HEK293T (cell line): ENCODE results near the gene ALDH4A1.

ENCODE experiments used
- CTCF ChIA-PET: fragments of 350-600 bp; formaldehyde crosslinking; extraction: SDS; loops from one replicate; lab custom pipeline; 2021; ENCODE audit warnings: antibody characterized with exemption, inconsistent platforms; lab: Yijun Ruan, JAX
- POLR2A ChIA-PET: fragments of 350-600 bp; formaldehyde crosslinking; extraction: SDS; loops from one replicate; lab custom pipeline; 2020; ENCODE audit warnings: antibody characterized with exemption, inconsistent platforms; lab: Yijun Ruan, JAX
- DNase-seq: peaks from one replicate; pipeline ENCODE4 v3.0.0; 2012; ENCODE audit warnings: mixed read lengths; ENCODE audit errors: extremely low spot score
- ARNT ChIP-seq: fragments of 450-650 bp; IDR thresholded peaks from 2 replicates; pipeline ENCODE4 v1.6.1; 2017; ENCODE audit warnings: mild to moderate bottlenecking
- BHLHE40 ChIP-seq: fragments of 450-650 bp; IDR thresholded peaks from 2 replicates; pipeline ENCODE4 v1.6.1; 2016; ENCODE audit warnings: mild to moderate bottlenecking, moderate library complexity, borderline replicate concordance
- CTBP1 ChIP-seq: fragments of 450-650 bp; IDR thresholded peaks from 2 replicates; pipeline ENCODE4 v1.6.1; 2016; ENCODE audit warnings: borderline replicate concordance
- ELF4 ChIP-seq: fragments of 450-650 bp; IDR thresholded peaks from 2 replicates; pipeline ENCODE4 v1.6.1; 2017; ENCODE audit warnings: antibody characterized with exemption
- FOXA1 ChIP-seq: fragments of 450-650 bp; IDR thresholded peaks from 2 replicates; pipeline ENCODE4 v1.6.1; 2016; ENCODE audit warnings: mild to moderate bottlenecking
- FOXK2 ChIP-seq: fragments of 450-650 bp; IDR thresholded peaks from 2 replicates; pipeline ENCODE4 v1.6.1; 2016; ENCODE audit warnings: mild to moderate bottlenecking
- FOXM1 ChIP-seq: fragments of 450-650 bp; IDR thresholded peaks from 2 replicates; pipeline ENCODE4 v1.6.1; 2017; ENCODE audit warnings: mild to moderate bottlenecking, borderline replicate concordance
- HDGF ChIP-seq: fragments of 450-650 bp; IDR thresholded peaks from 2 replicates; pipeline ENCODE4 v1.6.1; 2017; ENCODE audit warnings: antibody characterized with exemption, borderline replicate concordance
- L3MBTL2 ChIP-seq: fragments of 450-650 bp; conservative IDR thresholded peaks from 2 replicates; pipeline ENCODE4 v1.6.1; 2016; ENCODE audit warnings: mild to moderate bottlenecking
- LEF1 ChIP-seq: fragments of 450-650 bp; IDR thresholded peaks from 2 replicates; pipeline ENCODE4 v1.6.1; 2017; ENCODE audit warnings: mild to moderate bottlenecking, borderline replicate concordance
- NFRKB ChIP-seq: fragments of 450-650 bp; IDR thresholded peaks from 2 replicates; pipeline ENCODE4 v1.6.1; 2016; ENCODE audit warnings: mild to moderate bottlenecking, moderate library complexity
- PKNOX1 ChIP-seq: fragments of 450-650 bp; IDR thresholded peaks from 2 replicates; pipeline ENCODE4 v1.6.1; 2016
- SP1 ChIP-seq: fragments of 450-650 bp; IDR thresholded peaks from 2 replicates; pipeline ENCODE4 v1.6.1; 2017
- SUZ12 ChIP-seq: fragments of 450-650 bp; IDR thresholded peaks from 2 replicates; pipeline ENCODE4 v1.6.1; 2016; ENCODE audit warnings: mild to moderate bottlenecking
- TARDBP ChIP-seq: fragments of 450-650 bp; IDR thresholded peaks from 2 replicates; pipeline ENCODE4 v1.6.1; 2016
- ZNF384 ChIP-seq: fragments of 450-650 bp; IDR thresholded peaks from 2 replicates; pipeline ENCODE4 v1.6.1; 2016

Gene ALDH4A1

GRCh38 chr1:18880585-18880984 lies 21.8 kb downstream of the ALDH4A1 start:
- ChIA-PET CTCF (interaction anchor here (1.1 kb wide), 1 partner anchor 26 kb away, joined by 4 read pairs; no protein-coding TSS in a partner anchor), POLR2A (no interaction called here)
- TF ChIP-seq CTBP1 (no peak), HDGF (no peak), PKNOX1 (no peak), SP1 (no peak)
- no peak for DNase-seq

- no peak for TF ChIP-seq FOXA1
- TF ChIP-seq BHLHE40, result no peak
- TF ChIP-seq HDGF, result no peak
- TF ChIP-seq L3MBTL2, result no peak
- no peak for TF ChIP-seq ZNF384
- no peak for TF ChIP-seq FOXK2
- no peak for TF ChIP-seq ARNT
- no peak for TF ChIP-seq NFRKB
- no peak for TF ChIP-seq ELF4
- TF ChIP-seq LEF1, result no peak
- no peak for TF ChIP-seq PKNOX1
- no peak for TF ChIP-seq SUZ12
- TF ChIP-seq CTBP1, result no peak
- TF ChIP-seq SP1, result no peak
- no peak for TF ChIP-seq FOXM1
- no peak for TF ChIP-seq TARDBP
- DNase-seq, result no peak
- POLR2A ChIA-PET, result interaction anchor here (0.7 kb wide), 1 partner anchor 23 kb away, joined by 4 read pairs; the partner anchor contains the start of gene ALDH4A1
- CTCF ChIA-PET, result no interaction called here
Measured at GRCh38 chr1:18879791-18880309, 22.5 kb downstream of the ALDH4A1 start.

- no peak for TF ChIP-seq FOXM1
- TF ChIP-seq SUZ12, result no peak
- no peak for TF ChIP-seq NFRKB
- no peak for TF ChIP-seq CTBP1
- TF ChIP-seq TARDBP, result no peak
- TF ChIP-seq ZNF384, result no peak
- no peak for TF ChIP-seq HDGF
- TF ChIP-seq FOXA1, result no peak
- TF ChIP-seq ELF4, result no peak
- no peak for TF ChIP-seq FOXK2
- TF ChIP-seq SP1, result no peak
- TF ChIP-seq ARNT, result no peak
- TF ChIP-seq L3MBTL2, result no peak
- TF ChIP-seq LEF1, result no peak
- ChIA-PET CTCF (no interaction called here), POLR2A (no interaction called here)
Measured at GRCh38 chr1:18879215-18879790, 23.1 kb downstream of the ALDH4A1 start.

GRCh38 chr1:18878538-18879214 lies 23.7 kb downstream of the ALDH4A1 start:
- no peak for TF ChIP-seq FOXA1
- CTCF ChIA-PET, result no interaction called here
- no peak for DNase-seq
- POLR2A ChIA-PET, result no interaction called here

More at GRCh38 chr1:18879215-18879790, 23.1 kb downstream of the ALDH4A1 start:
- no peak for DNase-seq

GRCh38 chr1:18877282-18877681 lies 25.1 kb downstream of the ALDH4A1 start:
- no peak for DNase-seq
- CTCF ChIA-PET, result no interaction called here
- no peak for TF ChIP-seq ELF4
- no peak for TF ChIP-seq PKNOX1
- no peak for TF ChIP-seq ARNT
- TF ChIP-seq FOXK2, result no peak
- TF ChIP-seq LEF1, result no peak
- POLR2A ChIA-PET, result no interaction called here

- TF ChIP-seq ELF4 (no peak), FOXA1 (no peak), TARDBP (no peak), SUZ12 (no peak), CTBP1 (no peak), ARNT (no peak), ZNF384 (no peak), NFRKB (no peak), L3MBTL2 (no peak), FOXK2 (no peak), LEF1 (no peak), PKNOX1 (no peak), FOXM1 (no peak), BHLHE40 (no peak), SP1 (no peak), HDGF (no peak)
- CTCF ChIA-PET, result interaction anchor here (0.9 to 2.1 kb wide), 3 partner anchors 8 to 279 kb away, joined by 3 to 9 read pairs (median 5); no protein-coding TSS in a partner anchor
- no peak for DNase-seq
- POLR2A ChIA-PET, result no interaction called here
Measured at GRCh38 chr1:18876210-18876609, 26.1 kb downstream of the ALDH4A1 start.
